ENCODE results near the gene TP53I13. TPM values are rescaled to one million over a fixed set of nuclear protein-coding genes. Genes with fewer than 3 reads are reported as not detected.
A peak's percentile ranks its signal among the peaks of the same experiment; 100 is the strongest.

Gene TP53I13
- total and polyA plus RNA-seq, 2 experiments from 2014 or later, result 104 to 105 TPM

DNA sequence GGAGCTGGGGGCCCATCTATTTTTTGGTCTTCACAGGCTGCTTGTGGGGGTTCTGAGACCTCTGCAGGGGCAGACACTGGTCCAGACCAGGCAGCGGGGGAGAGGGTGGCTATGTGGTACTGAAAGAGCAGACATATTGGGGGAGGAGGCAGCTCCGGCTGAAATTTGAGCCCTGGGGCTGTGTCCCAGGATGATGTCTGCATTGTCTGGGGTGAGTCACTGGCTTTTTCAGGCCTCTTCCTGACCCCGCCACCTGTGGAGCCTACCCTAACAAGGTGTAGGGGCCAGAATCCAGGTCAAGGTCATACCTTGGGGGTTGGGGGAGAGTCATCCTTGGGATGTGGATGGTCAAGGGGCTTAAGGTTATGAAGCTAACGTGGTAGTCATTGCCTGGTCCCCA is 51.8 kb downstream of the TP53I13 start:
- Histone ChIP-seq H3K36me3 (no peaks in the 10 kb centered on the region), H3K27ac (peak overlapping the region; percentile 76), H3K4me1 (ENCODE audit: low read depth) (peaks cover 52% of the 10 kb centered on the region), H3K4me3 (no peak overlapping the region), H3K27me3 (peaks cover 13% of the 10 kb centered on the region), H3K9me3 (ENCODE audit: low read depth) (no peaks in the 10 kb centered on the region)
- DNase-seq (ENCODE audit: low read depth in 1 of 2, low spot score in 1 of 2), result no peak
- TF ChIP-seq, protein P1, sequence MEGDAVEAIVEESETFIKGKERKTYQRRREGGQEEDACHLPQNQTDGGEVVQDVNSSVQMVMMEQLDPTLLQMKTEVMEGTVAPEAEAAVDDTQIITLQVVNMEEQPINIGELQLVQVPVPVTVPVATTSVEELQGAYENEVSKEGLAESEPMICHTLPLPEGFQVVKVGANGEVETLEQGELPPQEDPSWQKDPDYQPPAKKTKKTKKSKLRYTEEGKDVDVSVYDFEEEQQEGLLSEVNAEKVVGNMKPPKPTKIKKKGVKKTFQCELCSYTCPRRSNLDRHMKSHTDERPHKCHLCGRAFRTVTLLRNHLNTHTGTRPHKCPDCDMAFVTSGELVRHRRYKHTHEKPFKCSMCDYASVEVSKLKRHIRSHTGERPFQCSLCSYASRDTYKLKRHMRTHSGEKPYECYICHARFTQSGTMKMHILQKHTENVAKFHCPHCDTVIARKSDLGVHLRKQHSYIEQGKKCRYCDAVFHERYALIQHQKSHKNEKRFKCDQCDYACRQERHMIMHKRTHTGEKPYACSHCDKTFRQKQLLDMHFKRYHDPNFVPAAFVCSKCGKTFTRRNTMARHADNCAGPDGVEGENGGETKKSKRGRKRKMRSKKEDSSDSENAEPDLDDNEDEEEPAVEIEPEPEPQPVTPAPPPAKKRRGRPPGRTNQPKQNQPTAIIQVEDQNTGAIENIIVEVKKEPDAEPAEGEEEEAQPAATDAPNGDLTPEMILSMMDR (IDR thresholded peaks at IDR 0.05; ENCODE audit: low read depth, low read length), result no peak

DNA sequence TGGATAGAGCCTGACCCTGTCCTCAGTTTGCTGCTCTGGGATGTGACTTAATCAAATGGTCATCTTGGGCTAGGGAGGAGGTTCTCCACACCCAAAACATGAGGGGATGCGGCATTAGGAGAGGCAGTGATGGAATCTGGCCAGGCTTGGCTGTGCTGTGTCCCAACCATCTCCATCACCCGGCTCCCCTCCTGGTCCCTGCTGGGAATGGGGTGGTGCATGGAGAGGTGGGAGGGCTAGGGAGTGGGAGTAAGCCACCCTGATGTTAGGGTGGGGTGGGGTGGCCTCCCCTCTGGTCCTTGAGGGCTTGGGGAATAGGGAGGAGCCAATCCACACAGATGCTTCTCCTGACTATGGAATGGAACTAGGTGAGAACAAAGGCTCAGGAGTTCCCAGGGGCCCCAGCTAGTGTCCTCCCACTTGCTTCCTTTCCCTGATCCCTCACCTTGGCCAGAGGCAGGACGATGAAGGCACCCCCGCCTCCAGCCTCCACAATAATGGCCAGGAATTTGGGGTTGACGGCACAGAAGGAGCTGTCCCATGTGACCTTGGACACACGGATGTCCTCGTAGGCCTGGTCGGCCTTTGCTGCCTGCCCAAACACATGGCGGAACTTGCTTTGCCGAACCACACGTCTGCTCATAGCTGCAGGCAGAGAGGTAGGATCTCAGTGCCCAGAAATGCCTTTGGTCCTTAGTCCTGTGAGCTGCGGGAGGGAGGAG is 52.4 kb downstream of the TP53I13 start:
- no peak for DNase-seq (ENCODE audit: low read depth in 1 of 2, low spot score in 1 of 2)
- Histone ChIP-seq H3K27ac (peak overlapping the region; percentile 91), H3K9me3 (ENCODE audit: low read depth) (no peaks in the 10 kb centered on the region), H3K36me3 (no peaks in the 10 kb centered on the region), H3K27me3 (peaks cover 11% of the 10 kb centered on the region), H3K4me3 (peak overlapping the region; percentile 70), H3K4me1 (ENCODE audit: low read depth) (peaks cover 52% of the 10 kb centered on the region)
- TF ChIP-seq, protein P1 (IDR thresholded peaks at IDR 0.05; ENCODE audit: low read depth, low read length), result no peak

DNA sequence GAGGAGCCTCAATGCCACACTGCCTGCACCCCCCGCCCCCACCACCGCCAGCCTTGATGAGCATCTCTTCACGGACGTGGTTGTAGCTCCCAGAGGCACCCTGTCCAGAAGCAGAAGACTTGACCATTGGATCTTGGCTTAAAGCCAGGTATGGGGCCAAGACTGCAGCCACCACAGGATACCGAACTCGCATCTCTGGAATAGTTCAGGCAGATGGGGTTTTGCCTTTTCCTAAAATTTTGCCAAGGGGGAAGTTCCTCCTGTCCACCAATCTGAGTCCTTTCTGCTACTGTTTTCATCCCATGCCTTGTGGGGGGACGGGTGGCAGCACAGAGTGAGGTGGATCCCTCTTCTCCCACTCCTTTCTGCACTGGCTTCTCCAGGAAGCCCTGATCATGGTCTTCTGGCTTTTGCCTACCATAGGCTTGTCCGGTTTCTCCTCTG is 53.3 kb downstream of the TP53I13 start:
- DNase-seq (ENCODE audit: low read depth in 1 of 2, low spot score in 1 of 2), result peak in 1 of 2 donors; percentile 44
- Histone ChIP-seq H3K4me1 (ENCODE audit: low read depth) (peaks cover 52% of the 10 kb centered on the region), H3K36me3 (no peaks in the 10 kb centered on the region), H3K27me3 (peaks cover 3% of the 10 kb centered on the region), H3K4me3 (peak overlapping the region; percentile 70), H3K9me3 (ENCODE audit: low read depth) (no peaks in the 10 kb centered on the region), H3K27ac (peak overlapping the region; percentile 91)
- TF ChIP-seq, protein P1 (IDR thresholded peaks at IDR 0.05; ENCODE audit: low read depth, low read length), result no peak

Other genes with a start within 250 kb of the TP53I13 start
- gene TAOK1, start 178.3 kb upstream of the TP53I13 start, total RNA-seq, result 35.0 and 43.1 TPM in 2 replicates
- gene TAOK1, start 178.3 kb upstream of the TP53I13 start, polyA plus RNA-seq, result 5.8 and 8.0 TPM in 2 replicates
- gene ABHD15, start 1.7 kb upstream of the TP53I13 start, total RNA-seq, result 5.8 and 7.2 TPM in 2 replicates
- 4.8 and 5.3 TPM in 2 replicates for gene ABHD15, start 1.7 kb upstream of the TP53I13 start, polyA plus RNA-seq
- gene GIT1, start 20.9 kb downstream of the TP53I13 start, total RNA-seq, result 35.5 and 52.1 TPM in 2 replicates
- 37.5 and 50.5 TPM in 2 replicates for gene GIT1, start 20.9 kb downstream of the TP53I13 start, polyA plus RNA-seq
- 7.5 and 12.7 TPM in 2 replicates for gene ANKRD13B, start 24.4 kb downstream of the TP53I13 start, total RNA-seq
- gene ANKRD13B, start 24.4 kb downstream of the TP53I13 start, polyA plus RNA-seq, result 6.3 and 7.4 TPM in 2 replicates
- gene CORO6, start 54.2 kb downstream of the TP53I13 start, total RNA-seq, result 127 and 243 TPM in 2 replicates
- gene CORO6, start 54.2 kb downstream of the TP53I13 start, polyA plus RNA-seq, result 163 and 255 TPM in 2 replicates

Data from cardiac muscle cell (in vitro differentiated cells and primary cell).